Kidney glomerular epithelial cell (primary cell): Measurements from ENCODE around the gene TMEM45A.
"Not testable (repeated sequence)": the region's sequence is repeated elsewhere in the genome, so short reads cannot be mapped to it uniquely, and the experiment has no call there.

Experiments used
- DNase-seq: peaks from one replicate; lab custom pipeline; 2025; lab: John Stamatoyannopoulos, UW

TMEM45A gene

GRCh38 chr3:100575704-100576103 is 83.3 kb downstream of the TMEM45A start:
- DNase-seq, result no peak

- no peak for DNase-seq
These were observed 85.1 kb downstream of the TMEM45A start for GRCh38 chr3:100577382-100578008.

- no peak for DNase-seq
These were observed 86.2 kb downstream of the TMEM45A start for GRCh38 chr3:100578646-100579045.

- DNase-seq, result no peak
These were observed 87.7 kb downstream of the TMEM45A start for GRCh38 chr3:100580147-100580546.

- DNase-seq, result no peak
These were observed 89.2 kb downstream of the TMEM45A start for GRCh38 chr3:100581650-100582049.

GRCh38 chr3:100582157-100582556 is 89.7 kb downstream of the TMEM45A start:
- not testable (repeated sequence) for DNase-seq

GRCh38 chr3:100584101-100584660 is 91.8 kb downstream of the TMEM45A start:
- no peak for DNase-seq

- DNase-seq, result no peak
These were observed 94.4 kb downstream of the TMEM45A start for GRCh38 chr3:100586832-100587231.

- DNase-seq, result no peak
These were observed 95.8 kb downstream of the TMEM45A start for GRCh38 chr3:100588251-100588650.

- DNase-seq, result peak; percentile 54
These were observed 97.9 kb downstream of the TMEM45A start for GRCh38 chr3:100590114-100590839.

GRCh38 chr3:100590840-100591147 is 98.4 kb downstream of the TMEM45A start:
- no peak for DNase-seq

GRCh38 chr3:100591411-100591810 is 99.0 kb downstream of the TMEM45A start:
- peak; percentile 29 for DNase-seq

GRCh38 chr3:100600181-100601042 is 108.0 kb downstream of the TMEM45A start:
- DNase-seq, result no peak

GRCh38 chr3:100602506-100603444 is 110.4 kb downstream of the TMEM45A start:
- DNase-seq, result peak; percentile 21

- no peak for DNase-seq
These were observed 111.0 kb downstream of the TMEM45A start for GRCh38 chr3:100603469-100603868.

- DNase-seq, result no peak
These were observed 112.9 kb downstream of the TMEM45A start for GRCh38 chr3:100605358-100605757.

GRCh38 chr3:100606894-100607512 is 114.6 kb downstream of the TMEM45A start:
- no peak for DNase-seq

- DNase-seq, result no peak
These were observed 116.9 kb downstream of the TMEM45A start, which contains the start of gene ADGRG7 for GRCh38 chr3:100609305-100609704. TSS of gene ADGRG7 (plus strand) at chr3:100609601. CDS start at chr3:100609857, 256 bp downstream.

GRCh38 chr3:100609963-100610362 is 117.5 kb downstream of the TMEM45A start:
- DNase-seq, result no peak

GRCh38 chr3:100611221-100611620 is 118.8 kb downstream of the TMEM45A start:
- no peak for DNase-seq
